A549 (cell line): ENCODE results near the gene SLC25A47.

Experiments used
- BHLHE40 ChIP-seq: IDR thresholded peaks from 2 replicates; pipeline ENCODE4 v1.6.1; 2012; ENCODE audit warnings: low read depth, low read length, inconsistent platforms
- CTCF ChIP-seq: fragments of >200 bp; sonication (Bioruptor Twin); formaldehyde crosslinking; IDR thresholded peaks from 3 replicates; pipeline ENCODE4 v1.5.1; 2016
- HOXB5 ChIP-seq: fragments of 250-450 bp; sonication (Bioruptor Pico); IDR thresholded peaks from 2 replicates; pipeline ENCODE4 v1.5.0; 2020; ENCODE audit warnings: mild to moderate bottlenecking, moderate library complexity
- JUN ChIP-seq, 2 experiments: fragments of >200 bp; sonication (Bioruptor Twin); formaldehyde crosslinking; IDR thresholded peaks; 2 replicates in 1 of 2; 3 replicates in 1 of 2; pipeline ENCODE4 v1.6.1; 2016 to 2017
- KDM1A ChIP-seq: fragments of 200-600 bp; sonication (generic); IDR thresholded peaks from 2 replicates; pipeline ENCODE4 v1.6.1; 2016; ENCODE audit warnings: low read depth, mild to moderate bottlenecking
- POLR2AphosphoS2 ChIP-seq: conservative IDR thresholded peaks from 2 replicates; pipeline ENCODE4 v1.6.1; 2012; ENCODE audit warnings: low read length, improper control_type of control experiment, inconsistent platforms
- REST ChIP-seq: fragments of 200-600 bp; sonication (generic); IDR thresholded peaks from 2 replicates; pipeline ENCODE4 v1.6.1; 2016; ENCODE audit warnings: antibody characterized with exemption, mild to moderate bottlenecking, moderate library complexity

- TF ChIP-seq POLR2AphosphoS2 (no peak), CTCF (no peak), JUN (IDR thresholded peaks at IDR 0.05) (no peak), KDM1A (no peak), HOXB5 (CRISPR knock-in tag) (no peak), BHLHE40 (no peak), REST (no peak)
Measured at GRCh38 chr14:100345711-100346110, 22.6 kb downstream of the SLC25A47 start.
